GM23248 (cell line): ENCODE results near the gene SPAG4.

Experiments
- EZH2 ChIP-seq: fragments of 200-600 bp; sonication (generic); IDR thresholded peaks from 2 replicates; pipeline ENCODE4 v1.6.1; 2018; ENCODE audit warnings: antibody characterized with exemption, mild to moderate bottlenecking; ENCODE audit not compliant: insufficient read depth, poor library complexity, severe bottlenecking
- EZH2phosphoT487 ChIP-seq: fragments of 200-600 bp; sonication (generic); IDR thresholded peaks from 2 replicates; pipeline ENCODE4 v1.6.1; 2018; ENCODE audit warnings: antibody characterized with exemption, moderate library complexity, mild to moderate bottlenecking, low read depth; ENCODE audit not compliant: insufficient read depth

DNA sequence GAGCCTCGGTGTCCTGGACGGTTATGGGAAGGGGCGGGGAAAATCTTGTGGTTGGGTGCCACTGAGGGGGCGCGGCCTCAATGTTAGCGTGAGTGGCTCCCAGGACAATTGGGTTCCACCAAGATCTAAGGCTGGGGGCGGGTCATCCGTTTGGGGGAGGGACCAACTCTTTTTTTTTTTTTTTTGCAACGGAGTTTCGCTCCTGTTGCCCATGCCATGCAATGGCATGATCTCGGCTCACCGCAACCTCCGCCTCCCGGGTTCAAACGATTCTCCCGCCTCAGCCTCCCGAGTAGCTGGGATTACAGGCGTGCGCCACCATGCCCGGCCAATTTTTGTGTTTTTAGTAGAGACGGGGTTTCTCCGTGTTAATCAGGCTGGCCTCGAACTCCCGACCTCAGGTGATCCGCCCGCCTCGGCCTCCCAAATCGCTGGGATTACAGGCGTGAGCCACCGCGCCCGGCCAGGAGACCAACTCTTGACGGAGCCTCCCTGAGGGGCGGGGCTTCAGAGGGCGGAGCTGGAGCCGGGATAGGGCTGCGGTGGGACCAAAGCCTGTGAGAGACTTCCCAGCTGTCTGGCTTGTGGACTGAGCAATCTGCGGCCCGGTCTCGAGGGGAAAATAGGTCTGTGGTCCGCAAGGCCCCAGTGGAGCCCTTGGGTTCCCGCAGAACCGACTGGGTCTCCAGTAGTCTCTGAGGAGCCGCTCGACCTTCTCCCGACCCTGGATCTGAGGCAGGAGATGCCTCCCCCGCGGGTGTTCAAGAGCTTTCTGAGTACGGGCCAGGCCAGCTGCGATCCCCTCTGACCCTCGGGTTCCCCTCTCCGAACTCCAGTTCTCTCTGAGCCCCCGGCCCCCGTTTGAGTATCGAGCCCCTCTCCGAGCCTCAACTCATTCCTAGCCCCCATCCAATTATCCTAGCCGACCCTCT lies 1.1 kb downstream of the SPAG4 start:
- TF ChIP-seq EZH2phosphoT487 (no peak), EZH2 (no peak)
